Gastroesophageal sphincter (tissue), 4 donors: ENCODE measurements around the gene CD82. TPM values are rescaled to one million over a fixed set of nuclear protein-coding genes. Genes with fewer than 3 reads are reported as not detected.

ENCODE experiments used
- ATAC-seq: fragments of 150-250 bp; one replicate; pipeline ENCODE4 v1.9.1; 2016; ENCODE audit warnings: mild to moderate bottlenecking, moderate library complexity
- H3K27ac ChIP-seq, 4 donors: fragments of 200-600 bp; sonication (generic) in 3 of 4; 1 replicate in 3 of 4; 2 replicates in 1 of 4; pipeline ENCODE4 v1.5.1; 2016 to 2019
- H3K27me3 ChIP-seq: fragments of 200-600 bp; sonication (generic); one replicate; pipeline ENCODE4 v1.5.1; 2019
- H3K36me3 ChIP-seq, 2 donors: fragments of 200-600 bp; sonication (generic); one replicate each; pipeline ENCODE4 v1.5.1; 2019; ENCODE audit warnings: control low read depth in 1 of 2
- H3K4me1 ChIP-seq, 3 donors: fragments of 200-600 bp; sonication (generic); 1 replicate in 2 of 3; 2 replicates in 1 of 3; pipeline ENCODE4 v1.5.1; 2016 to 2019; ENCODE audit warnings: control low read depth in 2 of 3
- H3K4me3 ChIP-seq, 2 donors: fragments of 200-600 bp; sonication (generic); one replicate each; pipeline ENCODE4 v1.5.1; 2019; ENCODE audit warnings: mild to moderate bottlenecking in 1 of 2, moderate library complexity in 1 of 2
- H3K9me3 ChIP-seq, 3 donors: fragments of 200-600 bp; sonication (generic); one replicate each; pipeline ENCODE4 v1.5.1; 2017 to 2019; ENCODE audit warnings: control low read depth in 2 of 3
- CTCF ChIP-seq, 4 experiments: fragments of 200-600 bp in 2 of 4; fragments of 450-650 bp in 2 of 4; sonication (generic) in 1 of 4; IDR thresholded peaks; one replicate each; pipeline ENCODE4 v1.5.1; 2017 to 2019; ENCODE audit warnings: antibody characterized with exemption in 4 of 4, mild to moderate bottlenecking in 2 of 4, moderate library complexity in 2 of 4
- EP300 ChIP-seq: sonication (generic); formaldehyde crosslinking; IDR thresholded peaks from one replicate; pipeline ENCODE4 v1.6.1; 2017; ENCODE audit warnings: antibody characterized with exemption, mild to moderate bottlenecking
- POLR2A ChIP-seq, 2 donors: fragments of 450-650 bp; IDR thresholded peaks; one replicate each; pipeline ENCODE4 v1.6.1; 2017; ENCODE audit warnings: antibody characterized with exemption in 2 of 2, mild to moderate bottlenecking in 2 of 2, moderate library complexity in 1 of 2
- POLR2AphosphoS5 ChIP-seq: sonication (generic); formaldehyde crosslinking; IDR thresholded peaks from one replicate; pipeline ENCODE4 v1.6.1; 2017; ENCODE audit warnings: antibody characterized with exemption
- WGBS, 2 donors: methylation state at CpG; one replicate each; pipeline ENCODE4 v1.1.5; 2018; ENCODE audit warnings: low coverage in 1 of 2; 5-methylcytosine and 5-hydroxymethylcytosine counted together
- total RNA-seq, 4 donors: library from RNA; depleted of rRNA; stranded (reverse); fragments of >200 nt; gene quantifications; one replicate each; pipeline ENCODE4 v1.1.0, GENCODE V29; 2016

The CD82 gene
- total RNA-seq, 4 donors from 2014 or later = 12.7 to 24.0 (median 19.1) TPM

GRCh38 chr11:44533921-44534711 is 31.3 kb upstream of the CD82 start:
- Histone ChIP-seq H3K4me1 (peaks cover 0 to 5% (median 0%) of the 10 kb centered on the region in 3 donors), H3K36me3 (no peaks in the 10 kb centered on the region), H3K27ac (no peak overlapping the region), H3K9me3 (no peaks in the 10 kb centered on the region), H3K4me3 (no peak overlapping the region), H3K27me3 (peaks cover 7% of the 10 kb centered on the region)
- WGBS, 2 donors = 80 to 87% methylated on average over 3 to 5 of the region's 5 CpGs
- ATAC-seq = no peak
- TF ChIP-seq EP300 = no peak
- TF ChIP-seq POLR2AphosphoS5 = no peak
- TF ChIP-seq POLR2A (IDR thresholded peaks at IDR 0.05) = no peak
- no peak for TF ChIP-seq CTCF (IDR thresholded peaks at IDR 0.05)

DNA sequence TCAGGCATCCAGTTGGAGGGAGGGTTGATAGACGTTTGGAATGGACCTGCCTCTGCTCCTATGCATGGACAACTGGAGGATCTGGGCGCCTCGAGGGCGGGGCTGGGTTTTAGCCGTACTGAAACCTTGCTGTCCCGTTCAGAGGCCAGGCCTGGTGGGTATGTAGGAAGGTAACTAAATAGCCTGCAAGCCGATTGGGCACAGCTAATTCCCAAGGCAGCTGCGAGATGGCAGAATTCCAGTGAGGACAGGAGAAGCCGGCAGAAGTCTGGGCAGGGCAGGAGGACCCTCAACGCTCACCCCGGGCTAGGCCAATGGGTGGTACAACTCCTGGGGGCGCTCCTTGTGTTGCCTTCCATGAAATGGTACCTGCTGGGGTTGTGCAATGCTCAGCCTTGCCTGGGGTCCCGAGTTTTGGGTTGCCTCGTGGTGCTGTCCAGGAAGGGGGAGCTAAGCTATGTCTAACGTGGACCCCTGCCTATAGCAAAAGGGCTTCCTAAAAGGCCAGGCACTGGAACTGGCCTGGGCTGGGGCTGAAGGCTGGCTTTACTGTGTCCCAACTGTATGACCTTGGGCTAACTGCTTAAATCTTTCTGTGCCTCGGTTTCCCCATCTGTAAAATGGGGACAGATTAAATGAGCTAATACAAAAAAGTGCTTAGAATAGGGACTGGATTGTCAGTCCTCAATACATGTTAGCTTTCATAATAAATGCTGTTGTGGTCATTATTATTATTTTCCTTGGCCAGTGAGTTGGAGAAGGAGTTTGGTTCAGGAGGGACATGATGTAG is 30.1 kb upstream of the CD82 start:
- H3K27ac ChIP-seq = no peak overlapping the region
- TF ChIP-seq CTCF (IDR thresholded peaks at IDR 0.05) (no peak), EP300 (no peak), POLR2AphosphoS5 (no peak), POLR2A (IDR thresholded peaks at IDR 0.05) (no peak)
- 70 to 80% methylated on average over 2 to 5 of the region's 16 CpGs for WGBS, 2 donors

DNA sequence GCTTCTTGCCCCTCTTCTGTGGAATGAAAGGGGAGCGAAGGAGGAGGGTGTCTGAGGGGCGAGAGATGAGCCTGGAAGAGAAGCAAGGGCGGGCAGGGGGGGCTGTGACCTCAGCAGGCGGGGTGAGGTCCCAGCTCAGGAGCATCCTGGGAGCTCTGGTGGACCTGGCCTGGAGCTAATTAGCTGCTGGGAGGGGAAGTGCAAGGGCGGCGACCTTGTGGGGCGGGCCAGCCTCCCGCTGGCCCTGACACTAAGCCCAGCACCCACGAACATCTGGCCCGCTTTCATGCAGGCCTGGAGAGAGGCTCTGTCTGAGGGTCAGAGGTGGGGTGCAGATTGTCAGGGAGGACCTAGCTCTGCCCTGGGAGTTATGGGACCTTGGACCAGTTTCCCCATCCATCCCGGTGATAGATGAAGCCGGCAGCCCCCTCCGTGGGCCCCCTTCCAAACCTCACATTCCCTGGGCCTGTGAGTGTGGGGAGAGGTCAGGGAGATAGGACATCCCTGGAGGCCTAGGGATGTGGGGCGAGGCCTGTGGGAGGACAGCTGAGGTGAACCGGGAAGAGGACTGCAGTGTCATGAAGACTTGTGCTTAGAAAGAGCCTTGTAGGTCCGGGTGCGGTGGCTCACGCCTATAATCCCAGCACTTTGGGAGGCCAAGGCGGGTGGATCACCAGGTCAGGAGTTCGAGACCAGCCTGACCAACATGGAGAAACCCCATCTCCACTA is 28.5 kb upstream of the CD82 start:
- H3K27ac ChIP-seq = no peak overlapping the region
- 83 to 94% methylated on average over 6 to 14 of the region's 20 CpGs for WGBS, 2 donors
- H3K36me3 ChIP-seq = no peaks in the 10 kb centered on the region
- peaks cover 0 to 5% (median 0%) of the 10 kb centered on the region in 3 donors for H3K4me1 ChIP-seq
- peaks cover 4% of the 10 kb centered on the region for H3K27me3 ChIP-seq
- H3K9me3 ChIP-seq = no peaks in the 10 kb centered on the region
- no peak for ATAC-seq
- no peak overlapping the region for H3K4me3 ChIP-seq
- no peak for TF ChIP-seq CTCF (IDR thresholded peaks at IDR 0.05)
- no peak for TF ChIP-seq POLR2AphosphoS5
- no peak for TF ChIP-seq POLR2A (IDR thresholded peaks at IDR 0.05)
- TF ChIP-seq EP300 = no peak

More for the DNA sequence above, 30.1 kb upstream of the CD82 start:
- no peak overlapping the region for H3K4me3 ChIP-seq
- H3K9me3 ChIP-seq = no peaks in the 10 kb centered on the region
- H3K27me3 ChIP-seq = peaks cover 7% of the 10 kb centered on the region
- peaks cover 0 to 5% (median 0%) of the 10 kb centered on the region in 3 donors for H3K4me1 ChIP-seq
- ATAC-seq = no peak
- H3K36me3 ChIP-seq = no peaks in the 10 kb centered on the region

DNA sequence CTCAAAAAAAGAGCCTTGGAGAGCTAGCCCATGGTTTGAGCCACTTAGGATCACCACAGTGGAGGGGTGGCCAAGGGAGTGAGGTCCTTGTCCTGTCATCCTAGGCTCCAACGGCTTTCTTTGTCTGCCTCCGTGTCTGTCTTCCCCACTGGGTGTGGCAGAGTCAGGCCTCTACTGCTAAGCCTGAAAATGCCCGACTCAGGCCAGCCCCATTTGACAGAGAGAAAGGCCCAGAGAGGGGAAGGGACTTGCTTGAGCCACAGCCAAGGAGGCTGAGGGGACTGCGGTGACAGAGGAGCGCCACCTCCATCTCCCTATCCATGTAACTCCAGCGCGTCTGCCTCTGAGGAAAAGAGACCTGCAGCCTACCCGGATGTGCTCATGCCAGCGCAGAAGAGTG is 27.8 kb upstream of the CD82 start:
- H3K27me3 ChIP-seq = peaks cover 4% of the 10 kb centered on the region
- H3K36me3 ChIP-seq = no peaks in the 10 kb centered on the region
- no peaks in the 10 kb centered on the region for H3K9me3 ChIP-seq
- H3K4me3 ChIP-seq = no peak overlapping the region
- peaks cover 0 to 5% (median 0%) of the 10 kb centered on the region in 3 donors for H3K4me1 ChIP-seq
- TF ChIP-seq CTCF (IDR thresholded peaks at IDR 0.05) (no peak), POLR2AphosphoS5 (no peak), EP300 (no peak)
- H3K27ac ChIP-seq = no peak overlapping the region
- ATAC-seq = no peak
- 100% methylated on average over 5 of the region's 9 CpGs; no CpG with 5 or more reads in 1 of the 2 donors for WGBS, 2 donors
